HPDE6-E6E7 (cell line): Measurements from ENCODE around the gene ACTG2.
"Not testable (repeated sequence)": the region's sequence is repeated elsewhere in the genome, so short reads cannot be mapped to it uniquely, and the experiment has no call there.

Source experiments
- DNase-seq: peaks from one replicate; pipeline ENCODE4 v3.0.0; 2011; ENCODE audit warnings: missing footprints; ENCODE audit errors: extremely low spot score

Gene ACTG2

DNA sequence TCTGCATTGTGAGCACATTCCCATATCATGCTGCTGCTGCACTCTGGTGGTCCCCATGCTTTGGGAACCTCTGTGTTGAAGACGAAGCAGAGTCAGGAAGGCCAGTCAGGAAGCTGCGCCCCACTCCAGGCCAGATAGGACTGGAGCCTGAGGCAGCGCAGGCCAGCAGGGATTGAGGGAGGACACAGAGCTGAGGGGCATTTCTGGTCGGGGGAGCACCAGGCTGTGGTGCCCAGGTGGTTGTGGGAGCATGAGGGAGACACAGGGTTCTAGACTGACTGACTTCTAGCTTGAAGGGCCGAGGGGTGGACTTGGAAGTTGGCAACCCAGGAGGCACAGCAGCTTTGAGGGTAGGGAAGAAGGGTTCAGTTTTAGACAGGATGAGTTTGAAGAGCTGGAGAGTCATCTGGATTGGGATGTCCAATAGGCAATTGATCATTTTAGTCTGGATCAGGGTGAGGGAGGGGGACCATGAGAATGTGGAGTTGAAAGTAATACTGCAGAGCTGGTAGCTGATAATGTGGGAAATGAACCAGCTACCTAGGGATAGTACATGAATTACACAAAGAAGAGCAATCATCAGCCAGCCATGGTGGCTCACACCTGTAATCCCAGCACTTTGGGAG is 1.4 kb upstream of the ACTG2 start:
- no peak for DNase-seq

GRCh38 chr2:73893764-73894474 is 1.1 kb downstream of the ACTG2 start:
- no peak for DNase-seq

- DNase-seq = no peak
Measured at GRCh38 chr2:73894475-73894850, 1.7 kb downstream of the ACTG2 start.

DNA sequence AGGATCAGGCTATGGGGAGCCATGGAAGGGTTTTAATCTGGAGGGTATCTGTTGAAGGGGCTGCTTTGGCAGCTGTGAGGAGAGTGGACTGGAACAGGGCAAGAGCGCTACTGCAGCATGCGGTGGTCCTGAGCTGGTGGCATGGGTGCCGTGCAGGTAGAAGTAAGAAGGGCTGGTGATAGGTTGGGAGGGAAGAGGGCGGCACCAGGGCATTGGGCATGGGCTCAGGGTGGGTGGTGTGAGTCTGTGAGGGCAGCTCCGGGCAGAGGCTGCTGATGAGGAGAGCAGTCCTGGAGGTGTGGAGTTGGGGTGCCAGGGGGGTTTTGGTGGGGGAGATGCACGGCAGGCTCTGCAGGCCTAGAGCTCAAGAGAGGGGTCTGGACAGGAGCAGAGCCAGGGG is 2.1 kb downstream of the ACTG2 start:
- DNase-seq = no peak

DNA sequence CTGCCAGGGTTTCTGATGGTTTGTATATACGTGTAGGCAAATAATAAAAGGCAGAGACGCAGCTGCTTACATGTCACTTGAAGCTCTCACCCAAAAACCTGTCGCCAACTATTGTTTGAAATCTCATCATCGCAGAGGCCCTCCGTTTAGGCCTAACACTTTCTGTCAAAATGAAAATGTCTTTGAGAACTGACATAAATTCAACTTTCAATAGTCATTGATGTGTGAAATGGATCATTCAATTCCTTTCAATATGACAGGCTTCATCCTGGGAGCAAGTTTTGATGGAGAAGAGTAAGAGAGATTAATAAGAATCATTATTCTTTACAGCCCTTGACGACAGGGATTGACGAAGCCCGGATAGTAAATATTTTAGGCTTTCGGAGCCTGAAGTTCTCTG is 2.7 kb downstream of the ACTG2 start:
- DNase-seq = no peak

GRCh38 chr2:73896362-73897239 is 3.8 kb downstream of the ACTG2 start:
- DNase-seq = no peak

DNA sequence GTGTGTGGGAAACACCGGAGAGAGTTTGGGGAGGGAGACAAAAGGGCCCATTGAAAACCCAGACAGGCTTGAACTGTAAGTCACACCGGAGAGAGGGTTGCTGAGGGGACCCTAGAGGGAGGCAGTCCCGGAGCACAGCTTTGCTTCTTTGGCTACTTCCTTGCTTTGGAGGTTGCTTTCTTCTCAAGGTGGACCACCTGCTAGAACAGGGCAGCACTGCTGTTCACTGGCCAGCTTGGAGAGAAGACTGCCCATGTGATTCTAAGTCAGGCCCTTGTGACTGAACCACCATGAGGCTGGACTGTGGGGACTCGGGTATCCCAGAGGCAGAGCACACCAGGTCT is 4.4 kb downstream of the ACTG2 start:
- DNase-seq = no peak

- DNase-seq = no peak
Measured at GRCh38 chr2:73897934-73898333, 5.1 kb downstream of the ACTG2 start.

DNA sequence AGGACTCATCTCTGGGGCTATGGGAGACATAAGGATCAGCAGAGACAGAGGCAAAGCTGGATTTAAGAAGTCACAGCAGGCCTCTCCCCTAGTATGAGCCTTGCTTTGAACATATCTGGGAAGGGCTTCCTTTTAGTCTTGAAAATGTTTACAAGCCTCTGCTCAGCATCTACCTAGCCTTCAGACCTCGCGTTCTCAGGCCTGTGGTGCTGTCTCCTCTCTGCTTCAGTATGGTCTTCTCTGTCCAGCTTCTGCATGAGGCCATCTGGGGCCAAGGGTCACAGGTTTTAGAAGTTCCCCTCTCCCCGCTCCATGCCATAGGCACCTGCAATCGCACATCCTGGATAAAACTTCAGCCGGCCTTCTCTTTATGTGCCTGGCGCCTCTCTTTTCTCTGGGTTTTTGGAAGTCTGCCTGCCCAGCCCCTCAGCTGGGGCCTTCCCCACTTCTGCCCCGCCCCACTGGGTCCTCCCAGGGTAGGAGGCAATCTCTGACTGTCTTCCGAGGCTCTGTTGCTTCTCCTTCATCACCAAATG is 7.1 kb downstream of the ACTG2 start:
- no peak for DNase-seq

DNA sequence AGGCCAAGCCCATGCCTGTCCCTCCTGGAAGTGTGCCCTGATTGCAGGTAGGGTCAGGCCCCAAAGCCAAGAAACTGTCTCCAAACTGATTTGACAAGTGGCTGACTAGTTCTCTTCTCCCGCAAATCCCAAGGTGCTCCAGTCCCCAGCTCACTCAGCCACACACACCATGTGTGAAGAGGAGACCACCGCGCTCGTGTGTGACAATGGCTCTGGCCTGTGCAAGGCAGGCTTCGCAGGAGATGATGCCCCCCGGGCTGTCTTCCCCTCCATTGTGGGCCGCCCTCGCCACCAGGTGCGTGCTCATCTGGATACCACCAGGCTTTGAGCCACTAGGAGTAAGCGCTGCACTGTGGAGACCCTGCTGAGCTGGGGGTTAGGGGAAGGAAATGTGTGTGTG is 8.3 kb downstream of the ACTG2 start:
- DNase-seq = no peak

- DNase-seq = no peak
Measured at GRCh38 chr2:73902284-73902683, 9.5 kb downstream of the ACTG2 start.

GRCh38 chr2:73903313-73903712 is 10.5 kb downstream of the ACTG2 start:
- DNase-seq = no peak

DNA sequence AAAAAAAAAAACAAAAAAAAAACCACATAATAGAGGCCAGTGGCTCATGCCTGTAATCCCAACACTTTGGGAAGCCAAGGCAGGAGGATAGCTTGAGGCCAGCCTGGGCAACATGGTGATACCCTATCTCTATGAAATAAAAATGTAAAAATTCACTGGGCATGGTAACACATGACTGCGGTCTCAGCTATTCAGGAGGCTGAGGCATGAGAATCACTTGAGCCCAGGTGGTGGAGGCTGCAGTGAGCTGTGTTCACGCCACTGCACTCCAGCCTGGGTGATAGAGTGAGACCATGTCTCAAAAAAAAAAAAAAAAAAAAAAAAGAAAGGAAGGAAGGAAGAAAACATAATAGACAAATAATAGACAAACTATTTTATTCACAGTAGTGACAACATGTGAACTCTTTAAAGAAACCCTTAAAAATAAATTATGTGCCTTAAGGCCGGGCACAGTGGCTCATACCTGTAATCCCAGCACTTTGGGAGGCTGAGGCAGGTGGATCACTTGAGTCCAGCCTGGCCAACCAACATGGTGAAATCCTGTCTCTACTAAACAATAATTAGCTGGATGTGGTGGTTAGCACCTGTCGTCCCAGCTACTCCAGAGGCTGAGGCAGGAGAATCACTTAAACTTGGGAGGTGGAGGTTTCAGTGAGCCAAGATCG is 11.3 kb downstream of the ACTG2 start:
- DNase-seq = not testable (repeated sequence)

DNA sequence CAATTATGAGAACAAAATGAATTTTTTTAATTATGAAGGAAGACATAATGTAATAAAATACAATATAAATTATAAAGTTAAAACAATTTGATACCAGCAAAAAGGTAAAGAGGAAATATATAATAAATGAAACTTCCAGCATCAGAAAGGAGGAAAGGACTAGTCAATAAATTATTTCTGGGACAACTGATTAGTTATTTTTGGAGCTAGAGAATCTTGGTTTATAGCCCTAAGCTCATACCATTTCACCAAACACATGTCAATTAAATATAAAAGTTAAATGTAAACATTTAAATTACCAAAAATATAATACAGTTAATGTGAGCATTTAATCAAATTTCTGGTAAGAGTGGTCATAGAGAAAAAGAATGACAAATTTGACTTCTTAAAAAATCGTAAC is 12.1 kb downstream of the ACTG2 start:
- DNase-seq = no peak

DNA sequence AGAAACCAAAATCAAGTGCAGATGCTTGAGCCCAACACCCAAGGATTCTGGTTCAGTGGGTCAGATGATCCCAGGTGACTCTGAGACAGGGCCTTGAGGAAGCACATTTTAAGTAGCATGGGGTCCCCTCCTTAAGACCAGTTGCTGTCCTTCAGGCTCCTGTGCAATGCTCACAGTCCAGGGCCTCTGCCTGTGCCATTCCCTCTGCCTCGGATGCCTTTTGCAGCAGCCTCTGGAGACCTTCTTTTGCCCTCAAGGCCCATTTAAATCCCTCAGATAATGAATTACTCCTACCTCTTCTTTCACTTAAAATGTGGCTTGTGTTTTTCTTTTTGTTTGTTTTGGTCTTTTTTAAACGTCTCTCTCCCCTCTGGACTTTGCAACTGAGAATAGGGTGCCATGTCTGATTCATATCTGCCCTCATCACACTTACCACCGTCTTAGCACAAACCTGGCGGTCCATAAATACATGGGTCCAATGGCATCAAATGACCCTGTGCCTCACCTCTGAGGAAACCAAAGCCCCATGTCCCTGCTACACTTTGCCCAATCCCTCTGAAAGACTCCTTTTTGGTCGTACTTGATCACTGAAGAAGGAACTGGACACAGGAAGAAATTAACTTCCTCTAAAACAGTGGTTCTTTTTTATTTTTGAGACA is 14.2 kb downstream of the ACTG2 start:
- DNase-seq = no peak

GRCh38 chr2:73907840-73908452 is 15.1 kb downstream of the ACTG2 start:
- peak; percentile 19 for DNase-seq

- no peak for DNase-seq
Measured at GRCh38 chr2:73908689-73909652, 16.2 kb downstream of the ACTG2 start.

- no peak for DNase-seq
Measured at GRCh38 chr2:73910873-73911547, 18.2 kb downstream of the ACTG2 start.

DNA sequence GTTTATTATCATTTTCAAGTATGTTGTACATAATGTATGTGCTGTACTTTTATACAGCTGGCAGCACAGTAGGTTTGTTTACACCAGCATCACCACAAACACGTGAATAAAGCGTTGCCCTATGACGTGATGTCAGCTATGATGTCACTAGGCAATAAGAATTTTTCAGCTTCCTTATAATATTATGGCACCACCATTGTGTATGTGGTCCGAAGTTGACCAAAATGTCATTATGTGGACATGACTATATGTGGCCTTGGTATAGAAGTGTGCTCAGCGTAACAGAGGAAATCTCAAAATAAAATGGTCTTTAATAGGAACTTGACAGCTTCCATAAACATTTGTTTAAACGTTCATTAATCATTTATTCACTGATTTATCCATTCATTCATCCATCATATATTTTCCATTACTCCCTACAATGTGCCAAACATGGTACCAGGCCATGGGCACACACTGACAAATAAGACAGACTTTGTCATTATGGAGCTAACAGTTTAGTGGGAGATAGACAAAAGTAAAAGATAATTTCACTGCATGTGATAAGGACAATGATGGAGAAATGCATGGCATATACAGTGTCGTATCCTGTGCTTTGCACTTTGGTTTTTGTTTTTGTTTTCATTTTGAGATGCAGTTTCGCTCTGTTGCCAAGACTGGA is 18.9 kb downstream of the ACTG2 start:
- no peak for DNase-seq
